MM.1S (cell line): ENCODE results near the gene RAP1GDS1.

Source experiments
- DNase-seq: peaks from one replicate; pipeline ENCODE4 v3.0.0-alpha.2; 2015
- H2AFZ ChIP-seq: fragments of 300-600 bp; sonication (generic); 2 replicates; pipeline ENCODE4 v1.6.0; 2016; ENCODE audit warnings: antibody characterized with exemption, low read length
- H3F3A ChIP-seq: fragments of 300-600 bp; sonication (generic); 2 replicates; pipeline ENCODE4 v1.6.1; 2016; ENCODE audit warnings: mild to moderate bottlenecking, antibody characterized with exemption, low read length, moderate library complexity, mixed read lengths; ENCODE audit not compliant: insufficient read depth
- H3K27ac ChIP-seq: fragments of 300-600 bp; sonication (generic); 2 replicates; pipeline ENCODE4 v1.5.1; 2016; ENCODE audit warnings: mild to moderate bottlenecking, low read length
- H3K27me3 ChIP-seq: fragments of 300-600 bp; sonication (generic); replicated peaks from 2 replicates; pipeline ENCODE4 v1.6.0; 2016; ENCODE audit warnings: low read length; ENCODE audit not compliant: insufficient read depth
- H3K36me3 ChIP-seq: fragments of 300-600 bp; sonication (generic); replicated peaks from 2 replicates; pipeline ENCODE4 v1.6.1; 2016; ENCODE audit warnings: mild to moderate bottlenecking, low read length, mixed read lengths; ENCODE audit not compliant: insufficient read depth
- H3K4me1 ChIP-seq: fragments of 300-600 bp; sonication (generic); 2 replicates; pipeline ENCODE4 v1.6.1; 2016; ENCODE audit warnings: low read length, mixed read lengths
- H3K4me2 ChIP-seq: fragments of 300-600 bp; sonication (generic); 2 replicates; pipeline ENCODE4 v1.6.0; 2016; ENCODE audit warnings: low read depth, low read length
- H3K4me3 ChIP-seq: fragments of 300-600 bp; sonication (generic); 2 replicates; pipeline ENCODE4 v1.5.1; 2016; ENCODE audit warnings: low read length, mixed read lengths
- H3K79me2 ChIP-seq: fragments of 300-600 bp; sonication (generic); 2 replicates; pipeline ENCODE4 v1.6.1; 2016; ENCODE audit warnings: mixed run types, low read length, mixed read lengths
- H3K9ac ChIP-seq: fragments of 300-600 bp; sonication (generic); 2 replicates; pipeline ENCODE4 v1.6.1; 2016; ENCODE audit warnings: low read length, mixed read lengths
- H3K9me2 ChIP-seq: fragments of 300-600 bp; sonication (generic); replicated peaks from 2 replicates; pipeline ENCODE4 v1.6.1; 2016; ENCODE audit warnings: mild to moderate bottlenecking, low read length, mixed read lengths; ENCODE audit not compliant: insufficient read depth
- H3K9me3 ChIP-seq: fragments of 300-600 bp; sonication (generic); replicated peaks from 2 replicates; pipeline ENCODE4 v1.6.1; 2016; ENCODE audit warnings: mild to moderate bottlenecking, low read length, mixed read lengths; ENCODE audit not compliant: insufficient read depth
- H4K20me1 ChIP-seq: fragments of 300-600 bp; sonication (generic); 2 replicates; pipeline ENCODE4 v1.6.1; 2016; ENCODE audit warnings: mild to moderate bottlenecking, low read length, moderate library complexity, mixed read lengths; ENCODE audit not compliant: insufficient read depth
- CTCF ChIP-seq: fragments of 300-600 bp; sonication (generic); IDR thresholded peaks from 2 replicates; pipeline ENCODE4 v1.5.1; 2016; ENCODE audit warnings: antibody characterized with exemption, low read length, mixed read lengths
- EZH2 ChIP-seq: fragments of 300-600 bp; sonication (generic); optimal IDR thresholded peaks from 2 replicates; pipeline ENCODE3; 2017; ENCODE audit warnings: low read depth, mild to moderate bottlenecking, antibody characterized with exemption, low read length, mixed read lengths
- EZH2phosphoT487 ChIP-seq: fragments of 300-600 bp; sonication (generic); IDR thresholded peaks from 2 replicates; pipeline ENCODE4 v1.6.1; 2018; ENCODE audit warnings: antibody characterized with exemption, low read length

RAP1GDS1 gene

GRCh38 chr4:98469771-98470170, 208.6 kb downstream of the RAP1GDS1 start:
- H3K36me3 ChIP-seq, result no peaks in the 10 kb centered on the region
- H4K20me1 ChIP-seq, result no peaks in the 10 kb centered on the region
- H2AFZ ChIP-seq, result no peak overlapping the region
- no peaks in the 10 kb centered on the region for H3F3A ChIP-seq
- DNase-seq, result no peak
- H3K4me2 ChIP-seq, result no peak overlapping the region
- H3K9me2 ChIP-seq, result no peaks in the 10 kb centered on the region
- no peaks in the 10 kb centered on the region for H3K79me2 ChIP-seq
- H3K27me3 ChIP-seq, result no peaks in the 10 kb centered on the region
- H3K27ac ChIP-seq, result no peak overlapping the region
- no peak for TF ChIP-seq EZH2phosphoT487
- TF ChIP-seq CTCF, result no peak
- H3K4me3 ChIP-seq, result no peak overlapping the region
- H3K9me3 ChIP-seq, result no peaks in the 10 kb centered on the region
- no peaks in the 10 kb centered on the region for H3K4me1 ChIP-seq
- no peak overlapping the region for H3K9ac ChIP-seq

GRCh38 chr4:98470366-98470765, 209.2 kb downstream of the RAP1GDS1 start:
- Histone ChIP-seq H3K9me3 (no peaks in the 10 kb centered on the region), H3K36me3 (no peaks in the 10 kb centered on the region), H3K79me2 (no peaks in the 10 kb centered on the region), H3K27ac (no peak overlapping the region), H3K4me3 (no peak overlapping the region), H3K27me3 (no peaks in the 10 kb centered on the region), H3K4me2 (no peak overlapping the region), H3K4me1 (no peaks in the 10 kb centered on the region), H3K9ac (no peak overlapping the region), H3K9me2 (no peaks in the 10 kb centered on the region), H2AFZ (no peak overlapping the region), H4K20me1 (no peaks in the 10 kb centered on the region), H3F3A (no peaks in the 10 kb centered on the region)
- DNase-seq, result no peak
- TF ChIP-seq CTCF (no peak), EZH2 (no peak), EZH2phosphoT487 (no peak)

GRCh38 chr4:98470831-98471230, 209.6 kb downstream of the RAP1GDS1 start:
- no peaks in the 10 kb centered on the region for H3K4me1 ChIP-seq
- H3K27me3 ChIP-seq, result no peaks in the 10 kb centered on the region
- no peak overlapping the region for H3K4me3 ChIP-seq
- TF ChIP-seq EZH2phosphoT487, result no peak
- no peak for TF ChIP-seq EZH2
- no peak for TF ChIP-seq CTCF
- H3K9me3 ChIP-seq, result no peaks in the 10 kb centered on the region
- H3K9ac ChIP-seq, result no peak overlapping the region
- DNase-seq, result no peak
- no peaks in the 10 kb centered on the region for H3F3A ChIP-seq
- H4K20me1 ChIP-seq, result no peaks in the 10 kb centered on the region
- H2AFZ ChIP-seq, result no peak overlapping the region
- no peaks in the 10 kb centered on the region for H3K79me2 ChIP-seq
- H3K9me2 ChIP-seq, result no peaks in the 10 kb centered on the region
- no peak overlapping the region for H3K4me2 ChIP-seq
- no peak overlapping the region for H3K27ac ChIP-seq
- H3K36me3 ChIP-seq, result no peaks in the 10 kb centered on the region

DNA sequence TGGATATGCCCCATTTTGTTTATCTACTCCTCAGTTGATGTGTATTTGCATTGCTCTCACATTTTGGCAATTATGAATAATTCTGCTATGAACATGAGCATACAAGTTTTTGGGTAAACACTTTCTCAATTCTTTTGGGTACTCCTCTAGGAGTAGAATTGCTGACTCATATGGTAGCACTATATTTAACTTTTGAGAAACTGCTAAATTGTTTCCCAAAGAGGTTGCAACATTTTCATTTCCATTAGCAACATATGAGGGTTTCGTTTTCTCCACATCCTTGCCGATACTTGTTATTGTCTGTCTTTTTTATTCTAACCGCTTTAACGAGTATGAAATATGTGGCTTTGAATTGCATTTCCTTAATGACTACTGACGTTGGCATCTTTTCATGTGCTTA, 211.9 kb downstream of the RAP1GDS1 start:
- H3K9me2 ChIP-seq, result no peaks in the 10 kb centered on the region
- TF ChIP-seq CTCF (no peak), EZH2phosphoT487 (no peak), EZH2 (no peak)
- H3K9me3 ChIP-seq, result no peaks in the 10 kb centered on the region
- H2AFZ ChIP-seq, result no peak overlapping the region
- no peaks in the 10 kb centered on the region for H3K4me1 ChIP-seq
- no peak for DNase-seq
- H3K79me2 ChIP-seq, result no peaks in the 10 kb centered on the region
- H3K9ac ChIP-seq, result no peak overlapping the region
- H3F3A ChIP-seq, result no peaks in the 10 kb centered on the region
- H3K4me2 ChIP-seq, result no peak overlapping the region
- H3K27ac ChIP-seq, result no peak overlapping the region
- no peaks in the 10 kb centered on the region for H3K27me3 ChIP-seq
- no peak overlapping the region for H3K4me3 ChIP-seq
- H3K36me3 ChIP-seq, result no peaks in the 10 kb centered on the region
- no peaks in the 10 kb centered on the region for H4K20me1 ChIP-seq
